Measurements from ENCODE around the gene GAB1.

GRCh38 chr4:143352720-143353119 lies 16.0 kb downstream of the GAB1 start:
- TF ChIP-seq, protein P1, sequence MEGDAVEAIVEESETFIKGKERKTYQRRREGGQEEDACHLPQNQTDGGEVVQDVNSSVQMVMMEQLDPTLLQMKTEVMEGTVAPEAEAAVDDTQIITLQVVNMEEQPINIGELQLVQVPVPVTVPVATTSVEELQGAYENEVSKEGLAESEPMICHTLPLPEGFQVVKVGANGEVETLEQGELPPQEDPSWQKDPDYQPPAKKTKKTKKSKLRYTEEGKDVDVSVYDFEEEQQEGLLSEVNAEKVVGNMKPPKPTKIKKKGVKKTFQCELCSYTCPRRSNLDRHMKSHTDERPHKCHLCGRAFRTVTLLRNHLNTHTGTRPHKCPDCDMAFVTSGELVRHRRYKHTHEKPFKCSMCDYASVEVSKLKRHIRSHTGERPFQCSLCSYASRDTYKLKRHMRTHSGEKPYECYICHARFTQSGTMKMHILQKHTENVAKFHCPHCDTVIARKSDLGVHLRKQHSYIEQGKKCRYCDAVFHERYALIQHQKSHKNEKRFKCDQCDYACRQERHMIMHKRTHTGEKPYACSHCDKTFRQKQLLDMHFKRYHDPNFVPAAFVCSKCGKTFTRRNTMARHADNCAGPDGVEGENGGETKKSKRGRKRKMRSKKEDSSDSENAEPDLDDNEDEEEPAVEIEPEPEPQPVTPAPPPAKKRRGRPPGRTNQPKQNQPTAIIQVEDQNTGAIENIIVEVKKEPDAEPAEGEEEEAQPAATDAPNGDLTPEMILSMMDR (IDR thresholded peaks at IDR 0.05; ENCODE audit: low read depth, low read length), result no peak
- TF ChIP-seq POLR2A (IDR thresholded peaks at IDR 0.05; ENCODE audit: extremely low read depth, insufficient read length) (no peak), MYC (IDR thresholded peaks at IDR 0.05; ENCODE audit: low read depth, low read length) (no peak)
- TF ChIP-seq, protein P2, sequence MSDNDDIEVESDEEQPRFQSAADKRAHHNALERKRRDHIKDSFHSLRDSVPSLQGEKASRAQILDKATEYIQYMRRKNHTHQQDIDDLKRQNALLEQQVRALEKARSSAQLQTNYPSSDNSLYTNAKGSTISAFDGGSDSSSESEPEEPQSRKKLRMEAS (IDR thresholded peaks at IDR 0.05; ENCODE audit: low read depth, low read length), result no peak
